RWPE2 (cell line): ENCODE measurements around the gene CCDC177.

Experiments used
- ATAC-seq: fragments of 200-7000 bp; cut with Tn5 transposase; 3 replicates; pipeline ENCODE4 v1.9.1; 2021; ENCODE audit warnings: low read depth
- DNase-seq: peaks from one replicate; pipeline ENCODE4 v3.0.0-alpha.2; 2020; ENCODE audit warnings: low spot score
- H3K27ac ChIP-seq: fragments of 450-650 bp; 2 replicates; pipeline ENCODE4 v1.5.1; 2017; ENCODE audit warnings: mild to moderate bottlenecking; ENCODE audit not compliant: poor library complexity, severe bottlenecking
- H3K27me3 ChIP-seq: fragments of 250-450 bp; sonication (Bioruptor Pico); 2 replicates; pipeline ENCODE4 v1.5.1; 2021; ENCODE audit warnings: mild to moderate bottlenecking, moderate library complexity; ENCODE audit not compliant: insufficient read depth, poor library complexity, severe bottlenecking
- H3K36me3 ChIP-seq: fragments of 250-450 bp; sonication (Bioruptor Pico); 2 replicates; pipeline ENCODE4 v1.5.1; 2020; ENCODE audit warnings: low read depth, mild to moderate bottlenecking, moderate library complexity
- H3K4me1 ChIP-seq: fragments of 250-450 bp; sonication (Bioruptor Pico); 2 replicates; pipeline ENCODE4 v1.5.1; 2021; ENCODE audit warnings: mild to moderate bottlenecking, moderate library complexity; ENCODE audit not compliant: insufficient read depth, poor library complexity, severe bottlenecking
- H3K4me3 ChIP-seq: fragments of 250-450 bp; sonication (Bioruptor Pico); 2 replicates; pipeline ENCODE4 v1.5.1; 2021; ENCODE audit warnings: mild to moderate bottlenecking, moderate library complexity; ENCODE audit not compliant: severe bottlenecking
- H3K9me3 ChIP-seq: fragments of 250-450 bp; sonication (Bioruptor Pico); 2 replicates; pipeline ENCODE4 v1.5.1; 2021; ENCODE audit warnings: mild to moderate bottlenecking, moderate library complexity; ENCODE audit not compliant: severe bottlenecking
- CTCF ChIP-seq: fragments of 450-650 bp; IDR thresholded peaks from one replicate; pipeline ENCODE4 v1.5.1; 2017; ENCODE audit warnings: mild to moderate bottlenecking, moderate library complexity; ENCODE audit not compliant: poor library complexity, severe bottlenecking

The CCDC177 gene

GRCh38 chr14:69571449-69572029 is 3.1 kb downstream of the CCDC177 start:
- no peaks in the 10 kb centered on the region for H3K9me3 ChIP-seq
- DNase-seq (no peak), ATAC-seq (peak; percentile 8; the same call in 1 of the 3 replicates)
- no peaks in the 10 kb centered on the region for H3K36me3 ChIP-seq
- peak overlapping the region; percentile 26 for H3K4me3 ChIP-seq
- no peak for TF ChIP-seq CTCF
- H3K4me1 ChIP-seq = peaks cover 2% of the 10 kb centered on the region
- peaks cover 96% of the 10 kb centered on the region for H3K27me3 ChIP-seq
- H3K27ac ChIP-seq = no peak overlapping the region

GRCh38 chr14:69570836-69571330 is 3.8 kb downstream of the CCDC177 start:
- peaks cover 2% of the 10 kb centered on the region for H3K4me1 ChIP-seq
- H3K27me3 ChIP-seq = peaks cover 97% of the 10 kb centered on the region
- H3K27ac ChIP-seq = no peak overlapping the region
- TF ChIP-seq CTCF = no peak
- H3K4me3 ChIP-seq = no peak overlapping the region
- no peak for DNase-seq
- ATAC-seq = no peak
- H3K9me3 ChIP-seq = no peaks in the 10 kb centered on the region
- H3K36me3 ChIP-seq = no peaks in the 10 kb centered on the region

GRCh38 chr14:69569859-69570258 is 4.8 kb downstream of the CCDC177 start:
- H3K4me3 ChIP-seq = no peak overlapping the region
- no peak overlapping the region for H3K27ac ChIP-seq
- DNase-seq (no peak), ATAC-seq (no peak)
- H3K9me3 ChIP-seq = no peaks in the 10 kb centered on the region
- no peak for TF ChIP-seq CTCF
- H3K36me3 ChIP-seq = no peaks in the 10 kb centered on the region
- peaks cover 97% of the 10 kb centered on the region for H3K27me3 ChIP-seq
- peaks cover 1% of the 10 kb centered on the region for H3K4me1 ChIP-seq

- Histone ChIP-seq H3K9me3 (no peaks in the 10 kb centered on the region), H3K4me3 (no peak overlapping the region), H3K27me3 (peaks cover 91% of the 10 kb centered on the region), H3K27ac (no peak overlapping the region), H3K36me3 (no peaks in the 10 kb centered on the region), H3K4me1 (no peaks in the 10 kb centered on the region)
- TF ChIP-seq CTCF = no peak
- ATAC-seq (no peak), DNase-seq (no peak)
Measured at GRCh38 chr14:69567563-69567962, 7.1 kb downstream of the CCDC177 start.

- TF ChIP-seq CTCF = no peak
Measured at GRCh38 chr14:69561893-69562292, 12.8 kb downstream of the CCDC177 start.

More at GRCh38 chr14:69561893-69562292, 12.8 kb downstream of the CCDC177 start:
- H3K27ac ChIP-seq = no peak overlapping the region
- H3K4me1 ChIP-seq = no peaks in the 10 kb centered on the region
- ATAC-seq (no peak), DNase-seq (no peak)
- H3K4me3 ChIP-seq = no peak overlapping the region
- no peaks in the 10 kb centered on the region for H3K9me3 ChIP-seq
- peaks cover 63% of the 10 kb centered on the region for H3K27me3 ChIP-seq
- no peaks in the 10 kb centered on the region for H3K36me3 ChIP-seq
